BLaER1 (cell line): ENCODE data around the gene ZNF43.
"Not testable (repeated sequence)": the region's sequence is repeated elsewhere in the genome, so short reads cannot be mapped to it uniquely, and the experiment has no call there.

ENCODE experiments used
- H3K27ac ChIP-seq: shearing (Covaris generic); formaldehyde crosslinking; 2 replicates; pipeline ENCODE4 v1.8.1; 2022
- H3K27me3 ChIP-seq: shearing (Covaris generic); formaldehyde crosslinking; 2 replicates; pipeline ENCODE4 v1.8.1; 2022
- H3K36me3 ChIP-seq: shearing (Covaris generic); formaldehyde crosslinking; 2 replicates; pipeline ENCODE4 v1.8.1; 2022
- H3K4me1 ChIP-seq: shearing (Covaris generic); formaldehyde crosslinking; 2 replicates; pipeline ENCODE4 v1.8.1; 2022
- H3K4me2 ChIP-seq: shearing (Covaris generic); formaldehyde crosslinking; 2 replicates; pipeline ENCODE4 v1.8.1; 2022
- H3K4me3 ChIP-seq: shearing (Covaris generic); formaldehyde crosslinking; 2 replicates; pipeline ENCODE4 v1.8.1; 2022
- H3K9ac ChIP-seq: shearing (Covaris generic); formaldehyde crosslinking; 2 replicates; pipeline ENCODE4 v1.8.1; 2022
- H3K9me3 ChIP-seq: shearing (Covaris generic); formaldehyde crosslinking; 2 replicates; pipeline ENCODE4 v1.8.1; 2022
- H4K20me1 ChIP-seq: shearing (Covaris generic); formaldehyde crosslinking; 2 replicates; pipeline ENCODE4 v1.8.1; 2022
- Cebpa-rat ChIP-seq: shearing (Covaris generic); IDR thresholded peaks from 2 replicates; pipeline ENCODE4 v1.8.1; 2022

ZNF43 gene

GRCh38 chr19:21823224-21823623 lies 12.8 kb downstream of the ZNF43 start:
- Histone ChIP-seq H3K4me2 (no peak overlapping the region), H3K36me3 (peaks cover 100% of the 10 kb centered on the region), H3K9ac (no peak overlapping the region), H3K4me1 (no peaks in the 10 kb centered on the region), H3K27ac (no peak overlapping the region), H3K27me3 (no peaks in the 10 kb centered on the region), H3K9me3 (peaks cover 100% of the 10 kb centered on the region), H3K4me3 (no peak overlapping the region), H4K20me1 (no peaks in the 10 kb centered on the region)
- TF ChIP-seq Cebpa-rat: no peak

- H3K27ac ChIP-seq: no peak overlapping the region
- no peaks in the 10 kb centered on the region for H3K4me1 ChIP-seq
- H3K36me3 ChIP-seq: peaks cover 98% of the 10 kb centered on the region
- TF ChIP-seq Cebpa-rat: no peak
- H3K4me3 ChIP-seq: peak overlapping the region; percentile 41; the same call in 1 of the 2 replicates
- no peaks in the 10 kb centered on the region for H4K20me1 ChIP-seq
- no peak overlapping the region for H3K4me2 ChIP-seq
- H3K9me3 ChIP-seq: peaks cover 98% of the 10 kb centered on the region
- H3K9ac ChIP-seq: no peak overlapping the region
- H3K27me3 ChIP-seq: no peaks in the 10 kb centered on the region
These were observed 23.5 kb downstream of the ZNF43 start for GRCh38 chr19:21812448-21812847.

GRCh38 chr19:21808400-21809000 lies 27.5 kb downstream of the ZNF43 start:
- not testable (repeated sequence) for H3K4me2 ChIP-seq, H4K20me1 ChIP-seq, H3K27me3 ChIP-seq, H3K27ac ChIP-seq, H3K9ac ChIP-seq, H3K4me1 ChIP-seq
- H3K4me3 ChIP-seq: peak overlapping the region; percentile 38
- H3K36me3 ChIP-seq: peaks cover 88% of the 10 kb centered on the region
- H3K9me3 ChIP-seq: peaks cover 100% of the 10 kb centered on the region

- peaks cover 9% of the 10 kb centered on the region; the same call in 1 of the 2 replicates for H3K4me1 ChIP-seq
- H3K9ac ChIP-seq: no peak overlapping the region
- H4K20me1 ChIP-seq: no peaks in the 10 kb centered on the region
- H3K36me3 ChIP-seq: no peaks in the 10 kb centered on the region
- TF ChIP-seq Cebpa-rat: no peak
- no peak overlapping the region for H3K27ac ChIP-seq
- peaks cover 33% of the 10 kb centered on the region for H3K9me3 ChIP-seq
- no peak overlapping the region for H3K4me3 ChIP-seq
- no peak overlapping the region for H3K4me2 ChIP-seq
- no peaks in the 10 kb centered on the region for H3K27me3 ChIP-seq
These were observed 46.4 kb downstream of the ZNF43 start for GRCh38 chr19:21789466-21790085.

- Histone ChIP-seq H3K9ac (no peak overlapping the region), H3K4me1 (peaks cover 9% of the 10 kb centered on the region; the same call in 1 of the 2 replicates), H4K20me1 (no peaks in the 10 kb centered on the region), H3K36me3 (no peaks in the 10 kb centered on the region), H3K9me3 (peaks cover 27% of the 10 kb centered on the region), H3K27ac (no peak overlapping the region), H3K27me3 (no peaks in the 10 kb centered on the region), H3K4me2 (peak overlapping the region; percentile 16; the same call in 1 of the 2 replicates), H3K4me3 (no peak overlapping the region)
- no peak for TF ChIP-seq Cebpa-rat
These were observed 49.0 kb downstream of the ZNF43 start for GRCh38 chr19:21786936-21787335.

GRCh38 chr19:21775792-21776191 lies 60.2 kb downstream of the ZNF43 start:
- not testable (repeated sequence) for H3K4me2 ChIP-seq, H4K20me1 ChIP-seq, H3K9ac ChIP-seq, H3K36me3 ChIP-seq, H3K27me3 ChIP-seq, H3K27ac ChIP-seq, H3K4me1 ChIP-seq, H3K4me3 ChIP-seq
- H3K9me3 ChIP-seq: peaks cover 30% of the 10 kb centered on the region

- Histone ChIP-seq H3K4me3 (peak within 1 kb of the TSS; percentile 76), H3K36me3 (peaks cover 36% of the 10 kb centered on the region), H4K20me1 (no peaks in the 10 kb centered on the region), H3K27ac (peak within 1 kb of the TSS; percentile 92), H3K4me2 (peak within 1 kb of the TSS; percentile 77), H3K9me3 (peaks cover 49% of the 10 kb centered on the region), H3K27me3 (no peaks in the 10 kb centered on the region), H3K9ac (peak within 1 kb of the TSS; percentile 94), H3K4me1 (peaks cover 7% of the 10 kb centered on the region; the same call in 1 of the 2 replicates)
- TF ChIP-seq Cebpa-rat: no peak
These were observed 68.7 kb downstream of the ZNF43 start, which contains the start of gene ZNF100 for GRCh38 chr19:21767065-21767800. ZNF100 (minus strand) TSS chr19:21767579; CDS start chr19:21767429, 150 bp downstream.

- H4K20me1 ChIP-seq, H3K4me1 ChIP-seq, H3K27me3 ChIP-seq: not testable (repeated sequence)
- H3K9ac ChIP-seq: peak overlapping the region; percentile 94
- H3K27ac ChIP-seq: peak overlapping the region; percentile 92
- H3K4me3 ChIP-seq: peak overlapping the region; percentile 76
- H3K4me2 ChIP-seq: peak overlapping the region; percentile 77
- H3K36me3 ChIP-seq: peaks cover 42% of the 10 kb centered on the region
- peaks cover 54% of the 10 kb centered on the region for H3K9me3 ChIP-seq
These were observed 69.3 kb downstream of the ZNF43 start for GRCh38 chr19:21766705-21767064.

- no peak overlapping the region for H3K4me2 ChIP-seq
- peaks cover 7% of the 10 kb centered on the region; the same call in 1 of the 2 replicates for H3K4me1 ChIP-seq
- H4K20me1 ChIP-seq: no peaks in the 10 kb centered on the region
- peaks cover 57% of the 10 kb centered on the region for H3K36me3 ChIP-seq
- no peak overlapping the region for H3K27ac ChIP-seq
- H3K9ac ChIP-seq: no peak overlapping the region
- H3K4me3 ChIP-seq: peak overlapping the region; percentile 76; the same call in 1 of the 2 replicates
- TF ChIP-seq Cebpa-rat: no peak
- H3K9me3 ChIP-seq: peaks cover 61% of the 10 kb centered on the region
- H3K27me3 ChIP-seq: no peaks in the 10 kb centered on the region
These were observed 70.8 kb downstream of the ZNF43 start for GRCh38 chr19:21765151-21765550.

GRCh38 chr19:21761547-21761946 lies 74.4 kb downstream of the ZNF43 start:
- H3K27ac ChIP-seq, H4K20me1 ChIP-seq, H3K27me3 ChIP-seq, H3K4me2 ChIP-seq, H3K9ac ChIP-seq, H3K4me1 ChIP-seq: not testable (repeated sequence)
- Histone ChIP-seq H3K4me3 (peak overlapping the region; percentile 23; the same call in 1 of the 2 replicates), H3K9me3 (peaks cover 95% of the 10 kb centered on the region), H3K36me3 (peaks cover 93% of the 10 kb centered on the region)
